SK-N-MC (cell line): ENCODE data around the gene PRELID3B.

Source experiments
- EZH2 ChIP-seq: fragments of 200-600 bp; sonication (generic); IDR thresholded peaks from one replicate; pipeline ENCODE4 v1.6.1; 2017; ENCODE audit warnings: antibody characterized with exemption
- POLR2AphosphoS5 ChIP-seq: IDR thresholded peaks from 2 replicates; pipeline ENCODE4 v1.6.1; 2012; ENCODE audit warnings: mild to moderate bottlenecking, low read depth, low read length, borderline replicate concordance

- TF ChIP-seq POLR2AphosphoS5 (no peak), EZH2 (no peak)
These were observed 21.0 kb upstream of the PRELID3B start for GRCh38 chr20:59063358-59064213.
